ENCODE measurements around the gene VRK2.
"Not testable (repeated sequence)": the region's sequence is repeated elsewhere in the genome, so short reads cannot be mapped to it uniquely, and the experiment has no call there.

VRK2 gene

DNA sequence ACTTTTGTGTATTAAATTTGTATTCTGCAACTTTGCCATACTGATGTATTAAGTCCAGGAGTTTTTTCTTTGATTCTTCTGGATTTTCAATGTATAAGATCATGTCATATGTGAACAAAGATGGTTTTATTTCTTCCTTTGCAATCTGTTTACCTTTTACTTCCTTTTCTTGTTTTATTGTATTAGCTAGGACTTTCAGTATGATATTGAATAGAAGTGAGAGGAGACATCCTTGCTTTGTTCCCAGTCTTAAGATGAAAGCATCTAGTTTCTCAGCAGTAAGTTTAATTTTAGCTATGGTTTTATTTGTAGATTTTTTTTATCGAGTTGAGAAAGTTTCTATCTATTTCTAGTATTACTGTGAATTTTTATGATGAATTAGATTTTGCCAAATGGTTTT, 25.5 kb downstream of the VRK2 start:
- DNase-seq (ENCODE audit: low spot score) = no peak
- in situ Hi-C loops (cut with MboI; ENCODE audit: low pct_unique_long_range_greater_than_20kb, low sequenced_read_pairs, unreplicated experiment) = no loop called here
- TF ChIP-seq, protein P1, sequence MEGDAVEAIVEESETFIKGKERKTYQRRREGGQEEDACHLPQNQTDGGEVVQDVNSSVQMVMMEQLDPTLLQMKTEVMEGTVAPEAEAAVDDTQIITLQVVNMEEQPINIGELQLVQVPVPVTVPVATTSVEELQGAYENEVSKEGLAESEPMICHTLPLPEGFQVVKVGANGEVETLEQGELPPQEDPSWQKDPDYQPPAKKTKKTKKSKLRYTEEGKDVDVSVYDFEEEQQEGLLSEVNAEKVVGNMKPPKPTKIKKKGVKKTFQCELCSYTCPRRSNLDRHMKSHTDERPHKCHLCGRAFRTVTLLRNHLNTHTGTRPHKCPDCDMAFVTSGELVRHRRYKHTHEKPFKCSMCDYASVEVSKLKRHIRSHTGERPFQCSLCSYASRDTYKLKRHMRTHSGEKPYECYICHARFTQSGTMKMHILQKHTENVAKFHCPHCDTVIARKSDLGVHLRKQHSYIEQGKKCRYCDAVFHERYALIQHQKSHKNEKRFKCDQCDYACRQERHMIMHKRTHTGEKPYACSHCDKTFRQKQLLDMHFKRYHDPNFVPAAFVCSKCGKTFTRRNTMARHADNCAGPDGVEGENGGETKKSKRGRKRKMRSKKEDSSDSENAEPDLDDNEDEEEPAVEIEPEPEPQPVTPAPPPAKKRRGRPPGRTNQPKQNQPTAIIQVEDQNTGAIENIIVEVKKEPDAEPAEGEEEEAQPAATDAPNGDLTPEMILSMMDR (IDR thresholded peaks at IDR 0.05; ENCODE audit: extremely low read depth, insufficient read depth, missing control alignments) = no peak

DNA sequence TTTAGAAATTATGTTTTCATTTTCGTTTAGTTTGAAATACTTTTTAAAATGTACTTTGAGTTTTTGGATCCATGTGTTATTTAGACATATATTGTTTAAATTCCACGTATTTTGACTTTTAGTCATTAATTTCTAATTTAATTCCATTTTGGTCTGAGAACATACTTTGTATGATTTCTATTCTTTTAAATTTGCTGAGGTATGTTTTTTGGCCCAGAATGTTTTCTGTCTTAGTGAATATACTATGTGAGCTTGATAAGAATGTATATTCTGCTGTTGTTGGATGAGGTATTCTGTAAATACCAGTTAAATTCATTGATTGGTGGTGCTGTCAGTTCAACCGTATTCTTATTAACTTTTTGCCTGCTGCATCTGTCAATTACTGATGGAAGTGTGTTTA, 26.4 kb downstream of the VRK2 start:
- no peak for DNase-seq (ENCODE audit: low spot score)
- in situ Hi-C loops (cut with MboI; ENCODE audit: low pct_unique_long_range_greater_than_20kb, low sequenced_read_pairs, unreplicated experiment) = no loop called here

DNA sequence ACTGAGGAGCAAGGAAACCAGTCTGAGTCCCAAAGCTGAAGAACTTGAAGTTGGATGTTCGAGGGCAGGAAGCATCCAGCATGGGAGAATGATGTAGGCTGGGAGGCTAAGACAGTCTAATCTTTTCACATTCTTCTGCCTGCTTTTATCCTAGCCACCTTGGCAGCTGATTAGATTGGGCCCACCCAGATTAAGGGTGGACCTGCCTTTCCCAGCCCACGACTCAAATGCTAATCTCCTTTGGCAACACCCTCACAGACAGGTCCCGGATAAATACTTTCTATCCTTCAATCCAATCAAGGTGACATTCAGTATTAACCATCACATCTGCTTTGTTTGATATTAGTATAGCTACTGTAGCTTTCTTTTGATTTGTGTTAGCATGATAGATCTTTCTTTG, 27.1 kb downstream of the VRK2 start:
- in situ Hi-C loops (cut with MboI; ENCODE audit: low pct_unique_long_range_greater_than_20kb, low sequenced_read_pairs, unreplicated experiment) = no loop called here
- DNase-seq (ENCODE audit: low spot score) = no peak
- TF ChIP-seq, protein P1 (IDR thresholded peaks at IDR 0.05; ENCODE audit: extremely low read depth, insufficient read depth, missing control alignments) = no peak

More for the DNA sequence above, 26.4 kb downstream of the VRK2 start:
- TF ChIP-seq, protein P1 (IDR thresholded peaks at IDR 0.05; ENCODE audit: extremely low read depth, insufficient read depth, missing control alignments) = no peak

DNA sequence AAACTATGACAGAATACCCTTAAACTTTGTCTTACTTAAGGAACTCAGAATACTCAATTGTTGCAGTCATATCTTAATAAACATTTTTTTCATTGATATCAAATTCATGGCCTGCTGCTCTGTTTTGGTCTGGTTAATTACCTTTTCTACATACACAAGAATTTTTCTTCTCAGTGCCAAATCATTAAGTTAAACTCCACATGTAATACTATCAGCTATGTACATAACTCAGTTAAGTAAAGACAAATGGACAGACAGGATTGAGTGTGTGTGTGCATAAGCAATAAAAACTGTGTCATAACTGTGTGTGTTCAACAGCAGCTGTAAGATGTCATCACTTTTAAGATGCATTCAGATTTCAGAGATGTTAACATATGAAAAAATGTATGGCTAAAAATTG, 34.4 kb downstream of the VRK2 start:
- in situ Hi-C loops (cut with MboI; ENCODE audit: low pct_unique_long_range_greater_than_20kb, low sequenced_read_pairs, unreplicated experiment) = no loop called here
- TF ChIP-seq, protein P1 (IDR thresholded peaks at IDR 0.05; ENCODE audit: extremely low read depth, insufficient read depth, missing control alignments) = no peak
- no peak for DNase-seq (ENCODE audit: low spot score)

DNA sequence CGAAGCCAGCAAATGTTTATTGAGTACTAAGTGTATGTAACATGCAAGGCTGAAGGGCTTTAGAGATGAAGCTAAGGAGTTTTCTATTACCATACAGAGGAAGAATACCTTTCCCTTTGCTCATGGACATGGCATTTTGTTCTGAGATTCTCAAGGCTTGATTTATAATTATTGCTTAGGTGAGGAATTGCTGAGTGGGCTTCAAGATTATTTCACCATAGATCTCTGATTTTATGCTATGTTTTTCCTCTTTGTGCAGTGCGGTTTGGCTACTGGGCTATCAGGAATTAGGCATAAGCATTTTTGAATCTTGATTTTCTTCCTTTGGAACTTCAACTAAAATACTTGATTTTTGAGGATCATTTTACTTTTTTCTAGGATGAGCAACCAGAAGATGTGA, 42.5 kb downstream of the VRK2 start:
- in situ Hi-C loops (cut with MboI; ENCODE audit: low pct_unique_long_range_greater_than_20kb, low sequenced_read_pairs, unreplicated experiment) = no loop called here
- DNase-seq (ENCODE audit: low spot score) = no peak
- TF ChIP-seq, protein P1 (IDR thresholded peaks at IDR 0.05; ENCODE audit: extremely low read depth, insufficient read depth, missing control alignments) = no peak

DNA sequence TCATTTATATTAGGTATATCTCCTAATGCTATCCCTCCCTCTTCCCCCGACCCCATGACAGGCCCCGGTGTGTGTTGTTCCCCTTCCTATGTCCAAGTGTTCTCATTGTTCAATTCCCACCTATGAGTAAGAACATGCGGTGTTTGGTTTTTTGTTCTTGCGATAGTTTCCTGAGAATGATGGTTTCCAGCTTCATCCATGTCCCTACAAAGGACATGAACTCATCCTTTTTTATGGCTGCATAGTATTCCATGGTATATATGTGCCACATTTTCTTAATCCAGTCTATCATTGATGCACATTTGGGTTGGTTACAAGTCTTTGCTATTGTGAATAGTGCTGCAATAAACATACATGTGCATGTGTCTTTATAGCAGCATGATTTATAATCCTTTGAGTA, 46.2 kb downstream of the VRK2 start:
- in situ Hi-C loops (cut with MboI; ENCODE audit: low pct_unique_long_range_greater_than_20kb, low sequenced_read_pairs, unreplicated experiment); DNase-seq (ENCODE audit: low spot score): not testable (repeated sequence)

DNA sequence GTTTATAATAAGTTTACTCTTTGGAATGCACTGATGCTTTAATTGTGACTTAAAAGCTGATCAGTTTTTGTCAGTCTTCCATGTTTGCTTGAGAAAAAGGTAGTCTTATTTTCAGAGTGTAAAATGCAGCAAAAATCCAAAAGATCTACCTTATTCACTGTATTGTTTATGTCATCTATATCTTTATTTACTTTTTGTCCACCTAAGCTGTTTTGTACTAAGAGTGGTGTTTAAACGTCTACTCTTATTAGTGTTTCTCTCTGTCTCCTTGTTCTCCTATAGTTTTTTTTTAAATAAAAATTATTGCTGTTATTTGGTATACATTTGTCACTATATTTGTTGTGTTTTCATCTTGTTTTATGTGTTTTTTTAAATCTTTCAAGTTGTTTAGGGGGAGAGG, 50.4 kb downstream of the VRK2 start:
- DNase-seq (ENCODE audit: low spot score) = no peak
- TF ChIP-seq, protein P1 (IDR thresholded peaks at IDR 0.05; ENCODE audit: extremely low read depth, insufficient read depth, missing control alignments) = no peak
- in situ Hi-C loops (cut with MboI; ENCODE audit: low pct_unique_long_range_greater_than_20kb, low sequenced_read_pairs, unreplicated experiment) = no loop called here

All from GM13977 (cell line).